HuH-7 (cell line): Measurements from ENCODE around the gene VASN.

Experiments used
- DNase-seq: peaks from one replicate; pipeline ENCODE4 v3.0.0; 2011; ENCODE audit warnings: low spot score

Gene VASN

GRCh38 chr16:4403133-4403949 is 31.7 kb downstream of the VASN start:
- no peak for DNase-seq

DNA sequence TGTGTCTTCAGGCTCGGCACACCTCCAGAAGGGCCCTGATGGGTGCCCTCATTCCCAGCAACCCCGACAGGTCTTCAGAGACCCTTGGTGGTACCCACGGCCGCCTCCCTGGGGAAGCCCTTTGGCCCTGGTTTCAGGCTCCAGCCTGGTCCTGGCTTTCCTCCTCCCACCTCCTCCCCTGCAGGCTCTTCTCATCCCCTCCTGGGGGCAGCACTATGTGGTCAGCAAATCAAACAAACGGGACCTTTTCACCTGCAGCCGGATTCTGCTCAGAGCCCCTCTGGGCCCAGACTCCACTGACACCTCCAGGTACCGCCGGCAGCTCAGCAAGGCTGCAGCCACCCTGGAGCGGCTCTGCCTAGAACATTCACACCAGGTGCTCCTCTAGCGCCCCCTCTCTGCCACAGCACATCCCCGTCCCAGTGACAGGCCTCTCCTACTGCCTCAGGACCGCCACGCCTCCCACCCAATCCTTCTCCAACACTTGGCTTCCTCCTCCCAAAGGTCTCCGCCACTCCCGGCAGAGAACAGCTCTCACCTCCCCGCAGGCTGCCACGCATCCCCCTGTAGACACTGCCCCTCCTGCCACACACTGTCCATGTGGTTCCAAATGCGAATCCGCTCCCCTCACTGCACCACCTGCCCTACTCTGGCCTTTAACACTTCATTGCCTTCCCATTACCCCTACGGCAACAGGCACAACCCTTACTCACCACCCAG is 32.8 kb downstream of the VASN start:
- peak; percentile 89 for DNase-seq

- DNase-seq, result no peak
Measured at GRCh38 chr16:4404967-4405696, 33.5 kb downstream of the VASN start.

- DNase-seq, result no peak
Measured at GRCh38 chr16:4407543-4408322, 36.1 kb downstream of the VASN start.

DNA sequence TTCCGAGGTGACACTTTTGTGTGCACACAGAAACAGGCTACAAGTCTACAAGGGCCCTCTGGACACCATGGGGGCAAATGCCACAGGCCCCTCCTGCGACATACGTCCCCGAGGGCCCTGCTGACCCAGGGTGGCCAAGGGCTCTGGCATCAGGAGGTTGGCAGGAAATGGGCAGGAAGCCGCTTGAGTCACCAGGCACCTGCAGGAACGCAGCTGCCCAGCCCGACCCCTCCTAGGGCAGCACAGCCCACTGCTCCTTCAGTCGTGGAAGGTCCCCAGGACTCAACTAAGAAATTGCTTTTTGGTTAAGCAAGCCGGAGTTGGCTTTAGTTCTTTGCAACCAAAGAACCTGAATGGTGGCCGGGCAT is 36.7 kb downstream of the VASN start:
- no peak for DNase-seq

DNA sequence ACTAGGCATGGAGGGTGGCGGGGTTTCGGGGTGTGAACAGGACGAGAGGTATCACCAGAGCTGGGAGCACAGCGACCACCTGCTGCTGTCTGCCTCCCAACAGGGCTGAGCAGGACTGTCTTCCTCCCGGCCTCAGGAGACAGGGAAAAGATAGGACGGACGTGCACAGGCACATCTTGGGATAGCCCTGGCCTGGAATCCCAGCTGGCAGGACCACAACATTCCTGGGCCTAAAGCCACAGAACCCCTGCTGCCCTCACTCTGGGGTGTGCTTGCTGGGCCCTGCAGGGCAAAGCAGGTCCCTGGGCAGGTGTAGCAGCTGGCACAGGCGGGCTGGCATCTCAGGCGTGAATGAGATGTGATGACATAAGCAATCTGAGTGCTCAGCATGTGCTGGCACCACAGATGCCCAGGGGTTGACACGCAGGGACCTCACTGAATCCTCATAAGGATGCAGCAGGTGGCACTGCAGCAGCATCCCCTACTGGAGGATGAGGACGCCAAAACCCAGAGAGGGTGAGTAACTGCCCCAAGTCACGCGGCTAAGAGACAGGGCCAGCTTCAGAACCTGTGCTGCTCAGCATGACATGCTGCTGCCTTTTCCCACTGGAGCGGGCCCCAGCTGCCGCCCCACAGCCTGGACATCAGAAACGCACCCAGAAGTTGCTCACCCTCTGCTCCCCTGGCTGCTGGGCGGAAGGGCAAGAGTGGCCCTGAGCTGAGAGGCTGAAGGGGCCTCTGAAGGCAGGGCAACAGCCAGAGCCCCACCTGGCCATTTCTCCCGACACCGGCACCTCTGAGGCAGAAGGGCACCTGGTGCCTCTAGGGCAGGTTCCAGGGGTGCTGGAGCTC is 37.7 kb downstream of the VASN start:
- DNase-seq, result no peak

GRCh38 chr16:4410335-4411075 is 38.9 kb downstream of the VASN start:
- DNase-seq, result no peak

DNA sequence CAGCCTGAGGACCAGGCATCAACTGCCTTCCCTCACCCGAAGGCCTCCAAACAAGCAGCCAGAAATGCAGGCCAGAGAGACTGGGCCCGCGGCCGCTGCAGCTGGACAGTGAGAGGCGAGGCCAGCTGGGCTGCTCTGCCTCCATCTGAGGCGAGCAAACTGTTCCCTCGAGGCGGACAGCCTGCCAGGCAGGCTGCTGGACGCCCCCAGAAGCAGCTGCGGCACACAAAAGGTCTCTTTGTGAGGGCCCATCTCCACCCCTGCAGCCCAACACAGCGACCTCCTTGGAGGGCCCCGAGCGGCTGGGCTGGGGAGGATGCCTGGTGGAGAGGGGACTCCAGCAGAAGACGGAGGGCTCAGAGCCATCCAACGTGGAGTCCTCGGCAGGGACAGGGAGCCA is 40.0 kb downstream of the VASN start:
- DNase-seq, result no peak

- DNase-seq, result no peak
Measured at GRCh38 chr16:4412159-4412558, 40.5 kb downstream of the VASN start.

DNA sequence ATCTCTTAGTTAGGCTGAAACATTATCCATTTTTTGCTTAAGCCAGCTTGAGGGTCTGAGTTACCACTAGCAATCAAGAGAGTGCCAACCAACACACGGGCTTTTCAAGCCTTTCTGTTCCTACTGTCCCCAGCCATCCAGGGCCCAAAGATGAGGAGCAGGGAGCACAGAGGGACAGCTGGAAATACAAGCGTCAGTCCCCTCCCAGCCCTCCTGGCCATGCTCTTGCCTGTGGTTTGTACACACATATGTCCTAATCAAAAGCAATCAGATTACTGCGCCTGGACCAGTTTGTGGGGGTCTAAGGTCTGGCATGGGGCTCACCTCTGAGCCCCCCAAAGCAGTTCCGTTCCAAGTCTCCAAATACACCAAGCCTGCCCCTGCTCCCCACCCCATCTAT is 41.2 kb downstream of the VASN start:
- DNase-seq, result no peak

DNA sequence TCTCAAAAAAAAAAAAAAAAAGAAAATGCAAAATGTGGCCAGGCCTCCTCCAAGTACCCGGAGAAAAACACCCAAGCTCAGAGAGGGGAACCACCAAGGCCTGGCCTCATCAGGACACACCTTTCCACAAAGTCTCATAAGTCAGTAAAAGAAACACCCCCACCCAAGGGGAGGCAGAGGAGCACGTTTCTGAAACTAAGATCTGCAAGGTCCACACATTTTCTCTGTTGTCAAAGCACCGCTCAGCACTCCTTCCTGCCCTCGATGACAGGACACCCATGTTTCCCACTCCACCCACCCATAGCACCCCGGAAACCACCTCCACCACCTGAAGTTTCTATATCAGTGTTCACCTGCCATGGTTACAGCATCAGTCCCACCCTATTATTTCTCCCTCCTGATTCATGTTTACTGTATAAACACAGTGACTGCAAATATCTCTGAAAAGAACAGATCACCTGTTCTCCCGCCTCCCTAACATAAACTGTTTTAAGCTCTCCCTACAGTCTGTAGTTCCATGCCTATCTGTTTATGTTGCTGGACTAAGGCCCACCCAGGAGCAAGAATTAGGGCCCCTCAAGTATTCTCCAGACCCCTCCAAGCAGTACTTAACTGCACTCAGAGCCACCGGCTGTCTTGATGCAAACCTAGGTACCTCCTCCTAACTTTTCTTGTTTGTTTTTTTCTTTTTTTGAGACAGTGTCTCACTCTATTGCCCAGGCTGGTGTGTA is 42.7 kb downstream of the VASN start:
- no peak for DNase-seq

GRCh38 chr16:4415538-4416199 is 44.0 kb downstream of the VASN start:
- peak; percentile 53 for DNase-seq

GRCh38 chr16:4416200-4417032 is 44.8 kb downstream of the VASN start, which contains the start of gene CORO7:
TSS of gene CORO7 (minus strand) at chr16:4416596. CDS start at chr16:4416518, 78 bp downstream.
- peak; percentile 95 for DNase-seq

- DNase-seq, result no peak
Measured at GRCh38 chr16:4419402-4419959, 47.8 kb downstream of the VASN start.

DNA sequence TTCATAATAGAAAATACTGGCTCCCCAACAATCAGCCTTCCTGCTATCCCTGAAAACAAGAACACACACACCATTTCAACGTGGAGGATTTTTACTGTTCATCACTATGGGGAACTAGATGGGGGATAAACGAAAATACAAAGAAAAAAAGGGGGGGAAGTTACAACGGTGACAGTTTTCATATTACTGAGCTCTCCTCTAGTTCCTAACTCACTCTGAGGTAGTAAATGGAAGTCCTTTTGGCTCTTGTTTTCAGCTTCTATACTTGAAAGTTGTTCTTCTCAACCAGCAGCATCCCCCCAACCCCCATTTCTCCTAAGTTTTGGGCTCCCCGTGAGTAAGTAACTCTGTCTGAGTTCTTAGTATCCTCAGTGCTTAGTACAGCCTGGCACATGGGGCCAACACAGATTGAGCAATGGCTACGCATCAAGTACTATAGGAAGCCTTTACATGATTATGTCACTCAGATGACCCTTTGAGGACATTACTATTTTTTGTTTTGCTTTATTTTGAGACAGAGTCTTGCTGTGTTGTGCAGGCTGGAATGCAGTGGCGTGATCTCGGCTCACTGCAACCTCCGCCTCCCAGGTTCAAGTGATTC is 49.0 kb downstream of the VASN start:
- DNase-seq, result no peak

DNA sequence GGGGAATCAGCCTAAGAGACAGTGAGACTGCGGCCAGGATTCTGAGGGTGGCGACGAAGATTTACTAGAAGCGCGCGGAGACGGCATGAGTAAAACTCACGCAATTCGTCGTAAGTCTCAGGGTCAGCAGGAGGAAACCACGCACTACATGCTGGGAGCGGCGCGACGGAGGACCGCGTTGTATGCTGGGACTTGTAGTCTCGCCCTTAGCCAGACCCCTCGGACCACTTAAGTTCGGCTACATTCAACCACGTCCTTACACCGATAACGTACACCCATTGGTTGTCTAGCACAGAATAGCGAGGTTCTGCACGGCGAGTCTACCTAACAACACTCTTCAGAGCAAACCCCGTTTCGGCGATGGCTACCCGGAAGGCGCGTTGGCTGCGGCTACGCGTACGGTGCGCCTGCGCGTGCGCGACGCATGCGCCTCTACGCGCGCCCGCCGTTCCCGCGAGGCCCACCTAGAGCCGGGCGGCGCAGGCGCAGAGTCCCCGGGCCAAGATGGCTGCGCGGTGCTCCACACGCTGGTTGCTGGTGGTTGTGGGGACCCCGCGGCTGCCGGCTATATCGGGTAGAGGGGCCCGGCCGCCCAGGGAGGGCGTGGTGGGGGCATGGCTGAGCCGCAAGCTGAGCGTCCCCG is 53.9 kb downstream of the VASN start, which contains the start of gene DNAJA3:
Gene DNAJA3, plus strand, starts transcription at position 491 of the 643 bp plus-strand sequence. Its CDS starts 14 bp downstream, at position 505.
- peak; percentile 90 for DNase-seq
